HEK293 (cell line): ENCODE results near the gene KLLN.

ENCODE experiments used
- ATF2 ChIP-seq: fragments of 450-650 bp; formaldehyde crosslinking; IDR thresholded peaks from 2 replicates; pipeline ENCODE4 v1.5.1; 2016; ENCODE audit warnings: missing biosample characterization, missing genetic modification characterization, low read depth
- PATZ1 ChIP-seq: fragments of 450-650 bp; formaldehyde crosslinking; IDR thresholded peaks from 2 replicates; pipeline ENCODE4 v1.5.1; 2016; ENCODE audit warnings: missing biosample characterization, missing genetic modification characterization
- ZNF239 ChIP-seq: fragments of 450-650 bp; formaldehyde crosslinking; IDR thresholded peaks from 2 replicates; pipeline ENCODE4 v1.5.1; 2016; ENCODE audit warnings: missing biosample characterization, missing genetic modification characterization
- ZNF292 ChIP-seq: fragments of 450-650 bp; formaldehyde crosslinking; IDR thresholded peaks from 2 replicates; pipeline ENCODE4 v1.5.1; 2016; ENCODE audit warnings: low read depth, missing biosample characterization, missing genetic modification characterization, borderline replicate concordance
- ZNF521 ChIP-seq: fragments of 450-650 bp; formaldehyde crosslinking; IDR thresholded peaks from 2 replicates; pipeline ENCODE4 v1.5.1; 2017; ENCODE audit warnings: missing biosample characterization, mild to moderate bottlenecking, missing genetic modification characterization
- ZSCAN30 ChIP-seq: fragments of 450-650 bp; IDR thresholded peaks from 2 replicates; pipeline ENCODE4 v1.5.1; 2018; ENCODE audit warnings: missing biosample characterization, mild to moderate bottlenecking, missing genetic modification characterization, moderate library complexity
- TF ChIP-seq, protein P1 (sequence below): fragments of 450-650 bp; formaldehyde crosslinking; IDR thresholded peaks from 2 replicates; pipeline ENCODE4 v1.5.1; 2016; ENCODE audit warnings: missing biosample characterization, missing genetic modification characterization
- TF ChIP-seq, protein P2 (sequence below): fragments of 450-650 bp; formaldehyde crosslinking; IDR thresholded peaks from 2 replicates; pipeline ENCODE4 v1.5.1; 2016; ENCODE audit warnings: missing biosample characterization, missing genetic modification characterization, borderline replicate concordance

DNA sequence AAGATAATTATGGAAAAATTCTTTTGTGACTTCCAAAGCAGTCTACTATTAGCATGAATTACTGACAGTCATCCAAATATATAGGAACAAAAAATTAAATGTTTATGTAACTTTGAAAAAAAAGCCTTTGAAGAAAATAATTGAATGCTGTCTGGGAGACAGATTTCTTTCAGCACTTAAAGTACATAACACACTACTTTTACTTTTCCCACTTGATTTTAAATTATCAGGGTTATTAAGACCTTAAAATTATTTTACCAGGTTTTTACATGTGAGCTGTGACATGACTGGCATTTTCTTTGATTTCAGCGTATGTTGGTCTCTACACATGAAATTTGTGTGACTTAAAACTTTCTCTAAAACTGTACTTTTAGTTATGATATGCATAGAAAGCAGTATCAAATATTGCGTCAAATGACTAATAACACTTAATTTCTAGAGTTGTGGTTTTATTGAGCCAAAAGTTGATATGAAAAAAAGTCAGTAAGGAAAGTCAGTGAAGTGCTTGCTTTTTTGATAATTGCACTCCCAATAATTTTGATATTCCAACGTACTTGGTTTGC, 3.2 kb upstream of the KLLN start:
- TF ChIP-seq ZSCAN30 (no peak), PATZ1 (no peak), ZNF521 (tag by site-specific recombination) (no peak), ZNF292 (no peak), ATF2 (tag by site-specific recombination) (no peak), ZNF239 (no peak)
- TF ChIP-seq, protein P1, sequence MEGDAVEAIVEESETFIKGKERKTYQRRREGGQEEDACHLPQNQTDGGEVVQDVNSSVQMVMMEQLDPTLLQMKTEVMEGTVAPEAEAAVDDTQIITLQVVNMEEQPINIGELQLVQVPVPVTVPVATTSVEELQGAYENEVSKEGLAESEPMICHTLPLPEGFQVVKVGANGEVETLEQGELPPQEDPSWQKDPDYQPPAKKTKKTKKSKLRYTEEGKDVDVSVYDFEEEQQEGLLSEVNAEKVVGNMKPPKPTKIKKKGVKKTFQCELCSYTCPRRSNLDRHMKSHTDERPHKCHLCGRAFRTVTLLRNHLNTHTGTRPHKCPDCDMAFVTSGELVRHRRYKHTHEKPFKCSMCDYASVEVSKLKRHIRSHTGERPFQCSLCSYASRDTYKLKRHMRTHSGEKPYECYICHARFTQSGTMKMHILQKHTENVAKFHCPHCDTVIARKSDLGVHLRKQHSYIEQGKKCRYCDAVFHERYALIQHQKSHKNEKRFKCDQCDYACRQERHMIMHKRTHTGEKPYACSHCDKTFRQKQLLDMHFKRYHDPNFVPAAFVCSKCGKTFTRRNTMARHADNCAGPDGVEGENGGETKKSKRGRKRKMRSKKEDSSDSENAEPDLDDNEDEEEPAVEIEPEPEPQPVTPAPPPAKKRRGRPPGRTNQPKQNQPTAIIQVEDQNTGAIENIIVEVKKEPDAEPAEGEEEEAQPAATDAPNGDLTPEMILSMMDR (tag by site-specific recombination), result no peak
- TF ChIP-seq, protein P2, sequence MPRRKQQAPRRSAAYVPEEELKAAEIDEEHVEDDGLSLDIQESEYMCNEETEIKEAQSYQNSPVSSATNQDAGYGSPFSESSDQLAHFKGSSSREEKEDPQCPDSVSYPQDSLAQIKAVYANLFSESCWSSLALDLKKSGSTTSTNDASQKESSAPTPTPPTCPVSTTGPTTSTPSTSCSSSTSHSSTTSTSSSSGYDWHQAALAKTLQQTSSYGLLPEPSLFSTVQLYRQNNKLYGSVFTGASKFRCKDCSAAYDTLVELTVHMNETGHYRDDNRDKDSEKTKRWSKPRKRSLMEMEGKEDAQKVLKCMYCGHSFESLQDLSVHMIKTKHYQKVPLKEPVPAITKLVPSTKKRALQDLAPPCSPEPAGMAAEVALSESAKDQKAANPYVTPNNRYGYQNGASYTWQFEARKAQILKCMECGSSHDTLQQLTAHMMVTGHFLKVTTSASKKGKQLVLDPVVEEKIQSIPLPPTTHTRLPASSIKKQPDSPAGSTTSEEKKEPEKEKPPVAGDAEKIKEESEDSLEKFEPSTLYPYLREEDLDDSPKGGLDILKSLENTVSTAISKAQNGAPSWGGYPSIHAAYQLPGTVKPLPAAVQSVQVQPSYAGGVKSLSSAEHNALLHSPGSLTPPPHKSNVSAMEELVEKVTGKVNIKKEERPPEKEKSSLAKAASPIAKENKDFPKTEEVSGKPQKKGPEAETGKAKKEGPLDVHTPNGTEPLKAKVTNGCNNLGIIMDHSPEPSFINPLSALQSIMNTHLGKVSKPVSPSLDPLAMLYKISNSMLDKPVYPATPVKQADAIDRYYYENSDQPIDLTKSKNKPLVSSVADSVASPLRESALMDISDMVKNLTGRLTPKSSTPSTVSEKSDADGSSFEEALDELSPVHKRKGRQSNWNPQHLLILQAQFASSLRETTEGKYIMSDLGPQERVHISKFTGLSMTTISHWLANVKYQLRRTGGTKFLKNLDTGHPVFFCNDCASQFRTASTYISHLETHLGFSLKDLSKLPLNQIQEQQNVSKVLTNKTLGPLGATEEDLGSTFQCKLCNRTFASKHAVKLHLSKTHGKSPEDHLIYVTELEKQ (tag by site-specific recombination), result no peak
